RPMI7951 (cell line): ENCODE results near the gene IFITM5. TPM values are rescaled to one million over a fixed set of nuclear protein-coding genes. Genes with fewer than 3 reads are reported as not detected.

ENCODE experiments used
- DNase-seq: peaks from one replicate; pipeline ENCODE4 v3.0.0-alpha.2; 2012; ENCODE audit warnings: low read depth
- total RNA-seq: library from RNA; depleted of rRNA; stranded (reverse); fragments of >200 nt; shearing (Covaris generic); gene quantifications from 2 replicates; pipeline ENCODE4 v1.2.3, GENCODE V29; 2014; rRNA removed

IFITM5 gene
- total RNA-seq, 1 experiment from 2014 or later: not detected

DNA sequence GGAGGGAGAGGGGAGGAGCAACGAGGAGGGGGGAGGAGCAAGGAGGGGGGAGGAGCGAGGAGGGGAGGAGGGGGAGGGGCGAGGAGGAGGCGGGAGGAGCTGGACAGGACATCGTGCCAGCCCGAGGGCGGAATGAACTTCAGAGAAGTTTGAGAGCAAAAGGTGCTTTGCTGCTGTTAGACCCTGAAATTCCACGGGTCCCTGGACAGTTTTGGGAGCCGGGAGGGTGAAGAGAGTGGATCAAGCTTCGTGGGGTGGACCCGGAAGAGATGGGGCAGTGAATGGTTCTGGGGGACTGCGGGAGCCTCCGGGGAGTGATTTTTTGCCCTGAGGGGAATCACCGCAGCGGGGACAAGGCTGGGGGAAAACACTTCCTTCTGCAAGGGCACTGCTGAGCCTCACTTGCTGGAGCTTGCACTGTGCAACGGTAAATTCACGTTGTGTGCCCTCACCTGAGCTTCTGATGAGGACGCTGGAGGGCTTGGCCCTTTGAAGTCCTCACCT, 31.8 kb downstream of the IFITM5 start:
- peak; percentile 51 for DNase-seq

DNA sequence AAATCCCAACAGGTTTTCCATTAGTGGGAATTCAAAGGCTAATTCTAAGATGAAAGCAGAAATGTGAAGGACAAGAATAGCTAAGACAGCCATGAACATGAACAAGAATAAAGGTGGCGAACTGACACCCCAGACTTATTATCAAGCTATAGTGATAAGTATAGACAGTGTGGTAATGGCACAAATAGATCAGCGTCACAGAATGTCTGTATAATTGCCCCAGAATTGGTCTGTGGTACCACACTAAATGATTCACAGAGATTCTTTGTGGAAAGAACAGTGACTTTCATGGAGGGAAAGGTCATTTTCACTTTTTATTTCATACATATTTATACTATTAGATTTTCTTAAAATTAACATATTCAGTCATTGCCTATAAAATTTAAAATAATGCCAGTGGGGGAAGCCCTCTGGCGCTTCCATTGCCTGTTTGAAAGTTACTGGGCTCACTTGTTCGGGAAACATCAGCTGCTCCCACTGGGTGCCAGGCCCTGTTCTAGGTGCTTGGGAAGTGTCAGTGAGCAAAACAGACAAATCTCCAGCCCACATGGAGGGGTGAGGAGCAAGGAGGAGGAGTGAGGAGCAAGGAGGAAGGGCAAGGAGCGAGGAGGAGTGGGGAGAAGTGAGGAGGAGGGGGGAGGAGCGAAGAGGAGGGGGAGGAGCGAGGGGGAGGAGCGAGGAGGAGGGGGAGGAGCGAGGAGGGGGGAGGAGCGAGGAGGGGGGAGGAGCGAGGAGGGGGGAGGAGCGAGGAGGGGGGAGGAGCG, 32.5 kb downstream of the IFITM5 start:
- DNase-seq: peak; percentile 36

DNA sequence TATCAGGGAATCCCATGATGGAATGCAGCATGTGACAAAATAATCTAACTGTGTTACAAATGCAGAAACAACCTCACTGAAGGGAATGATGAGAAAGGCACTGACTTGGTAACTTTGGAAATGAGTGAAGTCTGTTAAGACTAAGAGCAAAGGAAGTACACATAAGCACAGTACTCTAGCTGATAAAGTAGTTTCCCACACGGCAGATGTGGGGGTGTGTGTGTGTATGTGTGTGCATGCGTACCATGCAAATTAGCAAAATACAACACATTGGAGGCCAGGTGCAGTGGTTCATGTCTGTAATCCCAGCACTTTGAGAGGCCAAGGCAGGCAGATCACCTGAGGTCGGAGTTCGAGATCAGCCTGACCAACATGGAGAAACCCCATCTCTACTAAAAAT, 37.7 kb downstream of the IFITM5 start:
- no peak for DNase-seq

DNA sequence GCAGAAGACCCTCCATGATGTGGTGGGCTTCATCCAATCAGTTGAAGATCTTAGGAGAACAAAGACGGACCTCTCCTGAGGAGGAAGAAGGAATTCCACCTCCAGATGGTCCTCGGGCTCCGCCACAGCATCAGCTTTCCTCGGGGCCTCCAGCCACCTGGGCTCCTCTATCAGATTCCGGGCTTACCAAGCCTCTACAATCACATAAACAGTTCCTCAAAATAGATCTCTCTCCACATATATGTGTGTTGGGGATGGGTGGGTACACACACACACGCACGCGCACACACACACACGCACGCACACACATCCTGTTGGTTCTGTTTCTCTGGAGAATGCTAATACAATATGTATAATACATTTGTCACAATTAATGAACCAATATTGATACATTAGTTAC, 39.9 kb downstream of the IFITM5 start:
- no peak for DNase-seq

DNA sequence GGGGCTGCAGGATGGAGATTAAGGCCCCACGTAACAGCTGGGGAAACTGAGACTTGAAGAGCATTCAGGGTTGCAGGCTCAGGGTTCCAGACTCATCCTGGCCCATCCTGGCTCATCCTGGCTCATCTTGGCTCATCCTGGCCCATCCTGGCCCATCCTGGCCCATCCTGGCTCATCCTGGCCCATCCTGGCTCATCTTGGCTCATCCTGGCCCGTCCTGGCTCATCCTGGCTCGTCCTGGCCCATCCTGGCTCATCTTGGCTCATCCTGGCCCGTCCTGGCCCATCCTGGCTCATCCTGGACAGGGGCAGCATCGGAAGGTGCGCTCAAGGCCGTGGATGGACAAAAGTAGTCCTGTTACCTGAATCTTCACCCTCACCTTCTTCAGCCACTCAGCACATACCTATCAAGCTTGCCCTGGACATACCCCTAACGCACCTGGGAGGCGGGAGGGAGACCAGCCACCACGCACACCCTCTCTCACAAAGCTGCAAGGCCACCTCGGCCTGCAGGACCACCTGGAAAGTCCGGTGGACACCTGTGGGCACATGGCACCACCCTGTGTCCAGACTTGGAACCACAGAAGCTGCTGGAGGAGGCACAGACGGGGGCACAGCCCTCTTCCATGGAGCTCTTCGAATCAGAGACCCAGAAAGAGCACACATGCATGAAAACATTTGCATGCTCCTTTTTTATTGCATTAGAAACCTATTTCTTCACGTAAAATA, 41.4 kb downstream of the IFITM5 start:
- no peak for DNase-seq

DNA sequence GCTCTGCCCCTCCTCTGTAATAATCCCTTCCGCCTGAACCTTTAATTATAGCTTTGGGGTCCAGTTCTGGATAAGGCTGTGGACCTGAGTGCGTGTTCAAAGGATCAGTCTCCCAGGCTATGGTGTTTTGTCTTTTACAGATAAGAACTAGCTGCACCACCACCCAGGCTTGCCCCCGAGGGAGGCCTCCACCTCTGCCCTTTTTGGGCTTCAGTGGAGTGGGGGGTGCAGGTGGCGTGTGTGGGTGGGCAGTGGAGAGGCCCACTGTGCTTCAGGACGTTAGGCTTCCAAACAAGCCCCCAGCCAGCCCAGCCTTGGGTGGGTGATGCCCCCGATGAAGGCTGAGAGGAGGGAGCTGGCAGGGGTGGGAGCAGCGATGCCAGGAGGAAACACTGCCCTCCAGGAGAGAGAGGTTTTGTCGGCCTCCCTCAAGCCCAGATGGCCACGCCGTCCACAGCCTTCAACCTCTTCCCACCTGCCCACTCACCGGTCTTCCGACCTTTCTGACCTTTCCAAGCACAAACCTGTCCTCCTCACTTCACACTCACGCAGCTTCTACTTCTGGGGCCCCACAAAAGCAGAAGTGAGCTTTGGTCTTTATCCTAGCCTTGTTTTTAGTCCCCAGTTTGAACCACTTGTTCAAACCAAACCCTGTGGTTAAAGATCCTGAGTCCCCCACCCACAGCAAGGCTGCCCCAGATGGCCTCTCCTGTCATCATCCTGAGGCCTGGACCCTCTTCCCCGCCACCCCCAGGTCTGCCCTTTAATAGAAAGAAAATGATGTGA, 42.2 kb downstream of the IFITM5 start:
- no peak for DNase-seq

DNA sequence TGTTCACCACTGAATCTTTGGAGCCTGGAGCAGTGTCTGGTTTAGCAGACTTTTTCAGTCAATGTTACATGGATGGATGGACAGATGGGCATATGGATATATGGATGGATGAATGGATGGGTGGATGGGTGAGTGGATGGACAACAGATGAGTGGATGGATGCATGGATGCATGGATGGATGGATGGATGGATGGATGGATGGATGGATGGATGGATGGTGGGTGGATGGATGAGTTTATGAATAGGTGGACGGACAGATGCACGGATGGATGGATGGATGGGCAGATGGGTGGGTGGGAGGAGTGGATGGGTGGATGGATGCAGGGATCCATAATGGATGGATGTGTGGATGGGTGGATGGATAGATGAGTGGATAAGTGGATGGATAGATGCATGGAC, 43.5 kb downstream of the IFITM5 start:
- DNase-seq: no peak

DNA sequence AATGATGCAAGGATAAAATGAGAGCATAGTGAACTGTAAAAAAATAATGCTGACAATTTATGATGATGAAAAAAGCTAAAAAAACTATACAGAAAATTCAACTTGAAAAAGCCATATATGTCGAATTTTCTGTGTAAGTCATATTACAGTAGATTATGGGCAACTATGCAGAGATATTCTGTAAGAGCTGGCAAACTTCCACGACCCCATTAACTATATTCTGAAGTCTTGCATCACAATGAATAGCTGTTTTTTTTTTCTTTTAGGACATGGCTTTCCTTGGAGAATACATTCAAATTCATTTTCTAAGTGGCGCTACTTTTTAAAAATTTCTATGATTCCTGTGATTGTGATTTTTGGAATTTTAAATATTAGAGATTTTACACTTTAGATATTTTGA, 44.1 kb downstream of the IFITM5 start:
- no peak for DNase-seq

DNA sequence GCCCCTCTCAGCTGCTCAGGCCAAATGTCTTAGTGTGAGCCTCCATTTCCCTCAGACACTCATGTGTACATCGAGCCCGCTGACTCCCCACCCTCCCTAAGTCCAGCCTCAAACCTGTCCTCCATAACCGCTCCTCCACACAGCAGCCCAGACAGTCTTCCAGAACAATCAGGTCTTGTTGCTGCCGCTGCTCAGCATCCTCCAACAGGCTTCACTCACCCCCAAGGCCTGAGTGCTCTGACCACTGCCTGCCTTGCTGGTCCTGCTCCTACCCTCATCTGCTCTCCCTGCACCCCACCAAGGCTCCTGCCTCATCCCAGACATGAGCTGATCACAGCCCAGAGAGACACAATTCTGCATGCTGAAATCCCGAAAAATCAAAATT, 45.4 kb downstream of the IFITM5 start:
- no peak for DNase-seq

DNA sequence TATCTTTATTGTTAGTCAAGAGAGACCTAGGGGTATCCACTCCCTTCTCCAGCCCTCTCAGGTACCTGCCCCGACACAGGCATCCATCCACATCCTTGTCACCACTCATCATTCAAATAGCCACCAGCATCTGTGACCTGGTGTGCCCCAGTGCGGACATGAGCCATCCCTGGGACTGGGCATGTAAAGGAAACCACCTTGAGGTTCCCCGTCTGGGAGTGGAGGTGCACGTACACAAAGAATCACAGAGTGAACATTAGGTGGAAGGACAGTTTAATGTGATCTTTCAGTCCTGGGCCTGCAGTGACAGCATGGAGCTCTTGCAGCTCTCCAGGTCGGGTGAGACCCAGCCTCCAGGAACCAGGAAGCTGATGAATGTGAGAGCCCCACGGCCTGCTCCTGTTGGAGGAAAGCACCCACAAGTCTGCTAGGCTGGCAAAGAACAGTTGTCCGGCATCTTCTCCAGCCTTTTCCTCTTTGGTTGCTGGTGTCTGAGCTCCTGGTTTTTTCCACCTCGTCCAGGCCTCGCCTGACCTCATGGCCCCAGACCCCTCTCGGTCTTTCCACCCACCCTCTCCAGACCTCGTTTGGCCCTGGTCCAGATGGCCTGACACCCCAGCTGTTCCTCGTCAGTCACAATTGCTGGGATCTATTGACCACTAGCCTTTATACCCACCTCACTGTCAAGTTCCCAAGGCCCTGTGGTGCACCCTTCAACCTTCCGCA, 46.0 kb downstream of the IFITM5 start:
- DNase-seq: no peak

DNA sequence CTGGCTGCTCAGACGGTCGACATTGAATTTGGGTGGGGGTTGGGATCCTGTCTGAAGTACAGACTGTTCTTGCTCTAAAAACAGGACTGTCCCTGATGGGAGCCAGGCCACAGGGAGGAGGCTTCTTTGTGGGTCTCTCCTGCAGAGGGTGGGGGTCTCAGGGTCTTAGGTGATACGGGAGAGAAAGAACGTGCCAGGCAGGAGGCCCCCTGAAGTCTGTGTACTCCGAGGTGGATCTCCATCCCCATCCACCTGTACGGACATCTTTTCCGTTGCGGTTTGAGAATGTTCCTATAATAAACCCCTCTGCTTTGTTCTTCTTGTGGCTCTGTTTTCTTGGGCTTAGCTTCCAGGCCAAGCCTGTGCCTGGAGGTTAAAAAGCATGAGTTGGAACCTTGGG, 46.7 kb downstream of the IFITM5 start:
- no peak for DNase-seq

DNA sequence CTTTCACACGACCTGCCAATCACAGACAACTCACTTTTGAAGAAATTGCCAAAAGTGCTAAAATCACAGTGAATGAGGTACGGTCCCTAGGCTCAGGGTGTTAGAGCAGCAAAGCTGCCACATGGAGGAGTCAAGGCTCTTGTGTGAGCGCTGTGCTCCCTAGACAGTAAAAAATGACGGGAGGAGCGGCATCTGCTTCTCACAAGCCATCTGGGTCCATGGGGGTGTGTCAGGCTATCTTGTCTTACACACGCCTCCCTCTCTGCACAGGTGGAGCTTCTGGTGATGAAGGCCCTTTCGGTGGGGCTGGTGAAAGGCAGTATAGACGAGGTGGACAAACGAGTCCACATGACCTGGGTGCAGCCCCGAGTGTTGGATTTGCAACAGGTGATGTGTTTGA, 47.8 kb downstream of the IFITM5 start:
- no peak for DNase-seq

DNA sequence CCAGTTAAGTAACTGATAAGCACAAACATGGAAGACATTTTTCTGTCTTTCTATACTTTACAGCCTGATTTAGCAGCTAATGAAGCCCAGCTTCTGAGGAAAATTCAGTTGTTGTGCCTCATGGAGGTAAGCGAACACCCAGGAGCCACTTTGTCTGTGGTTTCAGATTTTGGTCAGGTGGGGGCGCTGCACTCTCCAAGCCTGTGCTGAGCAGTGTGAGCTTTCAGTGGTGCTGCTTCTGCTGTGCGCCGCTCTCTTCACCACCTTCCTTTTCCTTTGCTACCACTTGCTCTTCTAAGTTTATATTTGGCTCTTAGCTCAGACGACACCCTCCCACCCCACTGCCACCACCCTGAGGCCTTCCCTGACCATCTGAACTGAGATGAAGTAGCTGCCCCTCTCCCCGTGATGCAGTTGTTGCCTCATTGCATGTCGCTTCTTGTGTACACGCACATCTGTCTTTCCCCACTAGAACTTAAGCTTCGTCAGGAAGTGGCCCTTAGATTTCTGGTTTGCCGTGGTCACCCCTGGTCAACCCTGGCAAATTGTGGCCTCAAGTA, 48.5 kb downstream of the IFITM5 start:
- DNase-seq: peak; percentile 16

DNA sequence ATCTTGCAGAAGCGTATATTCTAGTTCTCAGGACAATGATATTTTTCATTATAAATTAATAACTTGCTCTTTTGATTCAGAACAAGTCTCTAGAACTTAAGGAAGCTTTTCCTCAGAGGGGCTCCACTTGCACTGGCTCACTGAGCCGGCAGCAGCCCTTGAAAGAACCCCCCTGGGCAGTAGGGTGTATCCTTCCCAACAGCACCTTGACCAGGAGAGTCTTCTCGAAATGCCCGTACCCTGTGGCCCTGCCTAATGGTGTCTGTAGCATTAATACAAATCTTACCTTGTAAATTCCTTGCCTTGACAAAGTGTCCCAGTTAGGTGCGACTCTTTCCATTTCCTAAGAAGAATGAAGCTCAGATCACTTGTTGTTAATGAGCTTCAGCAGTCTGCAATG, 49.1 kb downstream of the IFITM5 start:
- DNase-seq: no peak

DNA sequence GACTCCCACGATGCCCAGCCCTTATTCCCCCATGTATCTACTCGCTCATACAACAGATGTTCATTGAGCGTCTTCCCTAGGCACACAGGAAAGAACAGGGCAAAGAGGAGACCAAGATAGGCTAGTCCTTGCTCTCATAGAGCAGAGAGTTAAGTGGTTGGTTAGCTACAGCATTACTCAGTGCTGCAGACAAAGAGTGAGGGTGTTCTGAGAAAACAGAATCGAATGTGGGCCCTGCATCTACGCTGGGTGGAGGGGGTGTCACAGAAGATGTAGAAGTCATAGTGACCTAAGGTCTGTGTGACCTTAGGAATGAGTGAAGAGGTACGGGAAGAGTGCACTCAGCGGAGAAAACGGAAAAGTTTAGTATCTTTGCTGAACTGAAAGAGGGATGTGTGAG, 50.3 kb downstream of the IFITM5 start:
- DNase-seq: no peak

Other genes starting within 250 kb of the IFITM5 start
- not detected in 2 replicates for gene SCGB1C1, start 106.4 kb downstream of the IFITM5 start, total RNA-seq
- gene BET1L, start 92.1 kb downstream of the IFITM5 start, total RNA-seq: 9.6 and 10.3 TPM in 2 replicates
- 75.5 and 91.3 TPM in 2 replicates for gene RIC8A, start 91.8 kb downstream of the IFITM5 start, total RNA-seq
- gene SIRT3, start 63.2 kb downstream of the IFITM5 start, total RNA-seq: 7.0 and 7.6 TPM in 2 replicates
- gene PSMD13, start 62.5 kb downstream of the IFITM5 start, total RNA-seq: 136 and 173 TPM in 2 replicates
- gene NLRP6, start 21.1 kb downstream of the IFITM5 start, total RNA-seq: not detected in 2 replicates
- 1.3 and 1.6 TPM in 2 replicates for gene PGGHG, start 10.4 kb downstream of the IFITM5 start, total RNA-seq
- 28.0 and 30.6 TPM in 2 replicates for gene IFITM2, start 8.3 kb upstream of the IFITM5 start, total RNA-seq
- gene IFITM1, start 14.5 kb upstream of the IFITM5 start, total RNA-seq: 13.6 and 14.3 TPM in 2 replicates
- 102 and 111 TPM in 2 replicates for gene IFITM3, start 21.3 kb upstream of the IFITM5 start, total RNA-seq
- gene B4GALNT4, start 70.0 kb upstream of the IFITM5 start, total RNA-seq: not detected in 2 replicates
- gene PKP3, start 94.7 kb upstream of the IFITM5 start, total RNA-seq: 0.84 and 2.9 TPM in 2 replicates
- 14.3 and 19.2 TPM in 2 replicates for gene SIGIRR, start 115.5 kb upstream of the IFITM5 start, total RNA-seq
- not detected in 2 replicates for gene ANO9, start 142.5 kb upstream of the IFITM5 start, total RNA-seq
- 13.2 and 16.8 TPM in 2 replicates for gene PTDSS2, start 150.8 kb upstream of the IFITM5 start, total RNA-seq
- gene RNH1, start 207.7 kb upstream of the IFITM5 start, total RNA-seq: 147 and 167 TPM in 2 replicates
- gene HRAS, start 236.1 kb upstream of the IFITM5 start, total RNA-seq: 65.8 and 81.1 TPM in 2 replicates
- gene LRRC56, start 238.0 kb upstream of the IFITM5 start, total RNA-seq: 0.29 TPM in 1 of 2 replicates, not detected in the other